Hepatocyte (in vitro differentiated cells): ENCODE results near the gene KCNMA1. TPM values are rescaled to one million over a fixed set of nuclear protein-coding genes. Genes with fewer than 3 reads are reported as not detected.

Source experiments
- DNase-seq: peaks from one replicate; pipeline ENCODE4 v3.0.0-alpha.2; 2016; ENCODE audit warnings: low spot score
- H2AFZ ChIP-seq: fragments of 200-600 bp; sonication (generic); 2 replicates; pipeline ENCODE4 v1.6.0; 2016; ENCODE audit warnings: antibody characterized with exemption, mild to moderate bottlenecking
- H3K27ac ChIP-seq: fragments of 200-600 bp; sonication (generic); 2 replicates; pipeline ENCODE4 v1.5.1; 2016; ENCODE audit warnings: mild to moderate bottlenecking
- H3K27me3 ChIP-seq: fragments of 200-600 bp; sonication (generic); 2 replicates; pipeline ENCODE4 v1.6.1; 2016
- H3K36me3 ChIP-seq: fragments of 200-600 bp; sonication (generic); replicated peaks from 2 replicates; pipeline ENCODE4 v1.5.1; 2016; ENCODE audit warnings: low read depth; ENCODE audit not compliant: insufficient read depth
- H3K4me1 ChIP-seq: fragments of 200-600 bp; sonication (generic); 2 replicates; pipeline ENCODE4 v1.5.1; 2016; ENCODE audit warnings: mild to moderate bottlenecking, moderate library complexity; ENCODE audit not compliant: insufficient read depth
- H3K4me2 ChIP-seq: fragments of 200-600 bp; sonication (generic); 2 replicates; pipeline ENCODE4 v1.6.0; 2016
- H3K4me3 ChIP-seq: fragments of 200-600 bp; sonication (generic); 2 replicates; pipeline ENCODE4 v1.5.1; 2016; ENCODE audit warnings: mild to moderate bottlenecking
- H3K79me2 ChIP-seq: fragments of 200-600 bp; sonication (generic); 2 replicates; pipeline ENCODE4 v1.6.0; 2017; ENCODE audit warnings: mild to moderate bottlenecking
- H3K9me2 ChIP-seq: fragments of 200-600 bp; sonication (generic); replicated peaks from 2 replicates; pipeline ENCODE4 v1.6.0; 2017; ENCODE audit warnings: mild to moderate bottlenecking; ENCODE audit not compliant: insufficient read depth
- H3K9me3 ChIP-seq: fragments of 200-600 bp; sonication (generic); 2 replicates; pipeline ENCODE4 v1.5.1; 2016; ENCODE audit warnings: low read depth, mild to moderate bottlenecking
- H4K20me1 ChIP-seq: fragments of 200-600 bp; sonication (generic); 2 replicates; pipeline ENCODE4 v1.6.0; 2016; ENCODE audit warnings: mild to moderate bottlenecking; ENCODE audit not compliant: insufficient read depth, poor library complexity, severe bottlenecking
- CTCF ChIP-seq: fragments of 200-600 bp; sonication (generic); IDR thresholded peaks from 2 replicates; pipeline ENCODE4 v1.5.1; 2016; ENCODE audit warnings: antibody characterized with exemption, mild to moderate bottlenecking; ENCODE audit not compliant: poor library complexity
- EZH2 ChIP-seq: fragments of 200-600 bp; sonication (generic); IDR thresholded peaks from 2 replicates; pipeline ENCODE4 v1.6.1; 2016; ENCODE audit warnings: antibody characterized with exemption, mild to moderate bottlenecking, borderline replicate concordance
- EZH2phosphoT487 ChIP-seq: fragments of 200-600 bp; sonication (generic); IDR thresholded peaks from one replicate; pipeline ENCODE4 v1.6.1; 2018; ENCODE audit warnings: antibody characterized with exemption, mild to moderate bottlenecking, low read depth, moderate library complexity; ENCODE audit not compliant: unreplicated experiment, severe bottlenecking
- WGBS: methylation state at CpG from one replicate; pipeline ENCODE4 v1.1.6; 2016; ENCODE audit warnings: low lambda C conversion rate; ENCODE audit errors: missing lambda C conversion rate; 5-methylcytosine and 5-hydroxymethylcytosine counted together
- polyA plus RNA-seq: library from polyadenylated mRNA; unstranded; fragments of >200 nt; fragmentation: Nextera tagmentation; extraction: Ambion mirVana; gene quantifications from 2 replicates; pipeline ENCODE4 v1.2.1, GENCODE V29; 2016
- total RNA-seq: library from RNA; depleted of rRNA; stranded (reverse); fragments of >200 nt; gene quantifications from 2 replicates; pipeline ENCODE4 v1.2.3, GENCODE V29; 2014

Gene KCNMA1
- total and polyA plus RNA-seq, 2 experiments from 2014 or later: 42.6 to 73.3 TPM

- 87% methylated on average over 5 of the region's 5 CpGs for WGBS
- DNase-seq: no peak
- TF ChIP-seq CTCF (no peak), EZH2phosphoT487 (no peak), EZH2 (no peak)
- Histone ChIP-seq H3K4me3 (no peak overlapping the region), H3K9me3 (no peaks in the 10 kb centered on the region), H3K79me2 (no peaks in the 10 kb centered on the region), H2AFZ (no peak overlapping the region), H3K27ac (no peak overlapping the region), H3K36me3 (no peaks in the 10 kb centered on the region), H3K9me2 (no peaks in the 10 kb centered on the region), H3K27me3 (no peaks in the 10 kb centered on the region), H3K4me2 (no peak overlapping the region), H4K20me1 (no peaks in the 10 kb centered on the region), H3K4me1 (no peaks in the 10 kb centered on the region)
Measured at GRCh38 chr10:77228559-77228958, 409.0 kb downstream of the KCNMA1 start.

DNA sequence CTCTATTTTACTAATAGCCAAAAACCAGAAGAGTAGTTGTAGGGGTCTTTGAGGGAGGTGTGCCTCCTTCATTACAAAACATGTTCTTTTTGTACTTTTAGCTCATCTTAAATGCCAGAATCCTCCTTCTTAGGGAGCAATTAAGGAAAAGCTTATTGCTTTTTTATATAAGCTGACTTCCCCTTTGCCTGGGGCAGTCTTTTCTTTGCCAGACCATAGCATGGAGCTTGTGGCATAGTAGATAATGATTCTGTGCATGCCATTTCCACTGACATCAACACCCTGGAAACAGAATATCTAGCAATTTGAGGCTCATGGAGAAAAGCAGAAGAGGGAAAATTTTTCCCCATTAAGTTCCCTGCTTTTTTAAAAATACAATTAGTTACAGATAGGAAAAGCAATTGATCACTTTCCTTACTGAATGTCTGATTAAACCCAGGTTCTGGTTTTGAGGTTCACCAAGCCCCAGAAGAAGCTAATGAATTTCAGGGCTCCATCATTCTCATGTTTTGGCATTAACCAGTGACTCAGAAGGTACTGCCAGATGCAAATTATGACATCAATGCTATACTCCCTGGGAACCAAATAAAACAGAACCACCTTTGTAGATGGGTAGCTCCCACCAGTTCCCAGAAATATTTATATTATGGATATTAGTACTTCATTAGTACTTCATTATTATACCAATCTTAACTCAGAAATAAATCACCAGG is 410.6 kb downstream of the KCNMA1 start:
- TF ChIP-seq EZH2 (no peak), CTCF (no peak), EZH2phosphoT487 (no peak)
- DNase-seq: no peak
- H3K27ac ChIP-seq: no peak overlapping the region
- no peaks in the 10 kb centered on the region for H3K9me3 ChIP-seq
- H2AFZ ChIP-seq: no peak overlapping the region
- no peak overlapping the region for H3K4me3 ChIP-seq
- H3K9me2 ChIP-seq: no peaks in the 10 kb centered on the region
- H3K36me3 ChIP-seq: no peaks in the 10 kb centered on the region
- H3K4me2 ChIP-seq: no peak overlapping the region
- no peaks in the 10 kb centered on the region for H4K20me1 ChIP-seq
- H3K79me2 ChIP-seq: no peaks in the 10 kb centered on the region
- no peaks in the 10 kb centered on the region for H3K27me3 ChIP-seq
- H3K4me1 ChIP-seq: no peaks in the 10 kb centered on the region

- TF ChIP-seq EZH2: no peak
- no peak for TF ChIP-seq EZH2phosphoT487
- no peak for TF ChIP-seq CTCF
Measured at GRCh38 chr10:77226452-77226851, 411.2 kb downstream of the KCNMA1 start.

More at GRCh38 chr10:77226452-77226851, 411.2 kb downstream of the KCNMA1 start:
- no peak overlapping the region for H3K4me2 ChIP-seq
- 45% methylated on average over 4 of the region's 4 CpGs for WGBS
- H3K4me3 ChIP-seq: no peak overlapping the region
- H3K36me3 ChIP-seq: no peaks in the 10 kb centered on the region
- no peak overlapping the region for H3K27ac ChIP-seq
- no peaks in the 10 kb centered on the region for H3K79me2 ChIP-seq
- no peaks in the 10 kb centered on the region for H4K20me1 ChIP-seq
- no peaks in the 10 kb centered on the region for H3K4me1 ChIP-seq
- DNase-seq: no peak
- H3K27me3 ChIP-seq: no peaks in the 10 kb centered on the region
- H3K9me2 ChIP-seq: no peaks in the 10 kb centered on the region
- H2AFZ ChIP-seq: no peak overlapping the region
- H3K9me3 ChIP-seq: no peaks in the 10 kb centered on the region
